Mucosa of descending colon (tissue), 3 donors: ENCODE results near the gene VAMP1. TPM values are rescaled to one million over a fixed set of nuclear protein-coding genes. Genes with fewer than 3 reads are reported as not detected.

ENCODE experiments used
- ATAC-seq: fragments of 200-7000 bp; cut with Tn5 transposase; one replicate; pipeline ENCODE4 v1.9.1; 2020; ENCODE audit warnings: mild to moderate bottlenecking, moderate library complexity
- DNase-seq, 3 donors: peaks; one replicate each; pipeline ENCODE4 v3.0.0-alpha.2; 2020
- H3K36me3 ChIP-seq: fragments of 200-600 bp; one replicate; pipeline ENCODE4 v1.8.0; 2021; ENCODE audit warnings: low read depth, mild to moderate bottlenecking
- H3K4me1 ChIP-seq: fragments of 200-600 bp; one replicate; pipeline ENCODE4 v1.8.0; 2021; ENCODE audit warnings: low read depth, mild to moderate bottlenecking
- H3K4me3 ChIP-seq: fragments of 200-600 bp; one replicate; pipeline ENCODE4 v1.8.0; 2021; ENCODE audit warnings: mild to moderate bottlenecking
- H3K9me3 ChIP-seq: fragments of 200-600 bp; one replicate; pipeline ENCODE4 v1.8.0; 2021; ENCODE audit warnings: mild to moderate bottlenecking
- CTCF ChIP-seq: fragments of 200-600 bp; IDR thresholded peaks from one replicate; pipeline ENCODE4 v1.8.0; 2022; ENCODE audit warnings: antibody characterized with exemption, mild to moderate bottlenecking
- intact Hi-C, 2 donors: fragments of 100-400 bp; cut with DNase I in 1 of 2; cut with micrococcal nuclease in 1 of 2; formaldehyde crosslinking; loops; one replicate each; pipeline versions ENCODE4 v1.11.0 to v1.11.1; 2022; cut with DNase I, micrococcal nuclease
- total RNA-seq, 3 donors: library from RNA; stranded (reverse); fragmentation: NEBNext Ultra II Directional in 2 of 3; extraction: Animal tissue kit (Norgen Biotek cat#: 25700) in 2 of 3; gene quantifications; one replicate each; pipeline versions ENCODE4 v1.2.1 to v1.2.4, GENCODE V29; 2021 to 2023
- donor health status: DM: no; HTN: no; CAD: no; lungs with moderate emphysema.
- donor health status: DM: no; HTN: no; CAD: no.
- donor health status: DM: no; HTN: yes; CAD: no.

VAMP1 gene
- total RNA-seq, 3 donors from 2014 or later, result 3.8 to 18.7 (median 8.6) TPM

GRCh38 chr12:6450091-6450868 lies 20.2 kb downstream of the VAMP1 start:
- H3K4me1 ChIP-seq, result peaks cover 23% of the 10 kb centered on the region
- ATAC-seq, result no peak
- no peaks in the 10 kb centered on the region for H3K9me3 ChIP-seq
- DNase-seq, result no peak
- intact Hi-C loops, result no loop called here
- H3K4me3 ChIP-seq, result no peak overlapping the region
- TF ChIP-seq CTCF, result no peak
- no peaks in the 10 kb centered on the region for H3K36me3 ChIP-seq

- no peak for TF ChIP-seq CTCF
- DNase-seq (no peak), ATAC-seq (peak; percentile 59)
- Histone ChIP-seq H3K4me1 (peaks cover 5% of the 10 kb centered on the region), H3K36me3 (no peaks in the 10 kb centered on the region), H3K4me3 (no peak within 1 kb of the TSS), H3K9me3 (no peaks in the 10 kb centered on the region)
- intact Hi-C loops, result no loop called here
Observed at GRCh38 chr12:6444704-6445688, 25.5 kb downstream of the VAMP1 start, which contains the start of gene CD27. TSS of gene CD27 (plus strand) at chr12:6444955. CDS start at chr12:6445096, 141 bp downstream.

- ATAC-seq, result no peak
- H3K4me3 ChIP-seq, result no peak overlapping the region
Observed at GRCh38 chr12:6444031-6444430, 26.4 kb downstream of the VAMP1 start.

GRCh38 chr12:6443361-6443983 lies 27.0 kb downstream of the VAMP1 start:
- H3K36me3 ChIP-seq, result no peaks in the 10 kb centered on the region
- no peak overlapping the region for H3K4me3 ChIP-seq
- no peaks in the 10 kb centered on the region for H3K4me1 ChIP-seq
- intact Hi-C loops, result no loop called here
- TF ChIP-seq CTCF, result no peak
- ATAC-seq, result peak; percentile 27
- DNase-seq, result no peak
- H3K9me3 ChIP-seq, result no peaks in the 10 kb centered on the region

More at GRCh38 chr12:6444031-6444430, 26.4 kb downstream of the VAMP1 start:
- no peak for TF ChIP-seq CTCF
- no peak for DNase-seq
- intact Hi-C loops, result no loop called here
- H3K36me3 ChIP-seq, result no peaks in the 10 kb centered on the region
- H3K4me1 ChIP-seq, result no peaks in the 10 kb centered on the region
- no peaks in the 10 kb centered on the region for H3K9me3 ChIP-seq

GRCh38 chr12:6442836-6443235 lies 27.6 kb downstream of the VAMP1 start:
- Histone ChIP-seq H3K36me3 (no peaks in the 10 kb centered on the region), H3K9me3 (no peaks in the 10 kb centered on the region), H3K4me3 (no peak overlapping the region), H3K4me1 (no peaks in the 10 kb centered on the region)
- no peak for DNase-seq
- intact Hi-C loops, result no loop called here
- TF ChIP-seq CTCF, result no peak
- ATAC-seq, result no peak
